Pulmonary artery endothelial cell (primary cell): Measurements from ENCODE around the gene DYNC1LI2. TPM values are rescaled to one million over a fixed set of nuclear protein-coding genes. Genes with fewer than 3 reads are reported as not detected.
"Not testable (repeated sequence)": the region's sequence is repeated elsewhere in the genome, so short reads cannot be mapped to it uniquely, and the experiment has no call there.

Source experiments
- DNase-seq: peaks from one replicate; pipeline ENCODE4 v3.0.0-alpha.2; 2011; ENCODE audit warnings: low read depth, low spot score
- total RNA-seq: library from RNA; depleted of rRNA; stranded (reverse); fragments of >200 nt; gene quantifications from 2 replicates; pipeline ENCODE4 v1.2.3, GENCODE V29; 2014

DYNC1LI2 gene
- total RNA-seq, 1 donor from 2014 or later: 131 TPM

GRCh38 chr16:66698046-66698445, 53.4 kb downstream of the DYNC1LI2 start:
- DNase-seq: no peak

- DNase-seq: peak; percentile 35
These were observed 54.5 kb downstream of the DYNC1LI2 start, which contains the start of gene CMTM4 for GRCh38 chr16:66696669-66697630. TSS of gene CMTM4 (minus strand) at chr16:66696743. CDS start at chr16:66696525, 218 bp downstream.

- DNase-seq: no peak
These were observed 55.3 kb downstream of the DYNC1LI2 start for GRCh38 chr16:66695935-66696668.

GRCh38 chr16:66695471-66695934, 55.9 kb downstream of the DYNC1LI2 start:
- DNase-seq: no peak

DNA sequence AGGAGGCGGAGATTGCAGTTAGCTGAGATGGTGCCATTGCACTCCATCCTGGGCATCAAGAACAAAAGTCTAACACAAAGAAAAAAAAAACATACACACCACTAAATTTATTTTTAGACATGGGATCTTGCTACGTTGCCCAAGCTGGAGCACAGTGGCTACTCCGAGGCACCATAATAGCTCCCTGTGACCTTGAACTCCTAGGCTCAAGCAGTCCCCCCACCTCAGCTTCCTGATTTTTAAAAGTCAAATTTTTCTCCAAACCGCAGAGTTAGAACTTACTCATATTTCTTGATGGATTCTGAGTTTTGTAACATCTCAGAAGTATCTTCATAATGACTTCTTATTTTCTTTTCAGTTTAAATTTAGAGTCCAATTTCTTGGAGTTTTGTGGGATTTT, 58.3 kb downstream of the DYNC1LI2 start:
- no peak for DNase-seq

DNA sequence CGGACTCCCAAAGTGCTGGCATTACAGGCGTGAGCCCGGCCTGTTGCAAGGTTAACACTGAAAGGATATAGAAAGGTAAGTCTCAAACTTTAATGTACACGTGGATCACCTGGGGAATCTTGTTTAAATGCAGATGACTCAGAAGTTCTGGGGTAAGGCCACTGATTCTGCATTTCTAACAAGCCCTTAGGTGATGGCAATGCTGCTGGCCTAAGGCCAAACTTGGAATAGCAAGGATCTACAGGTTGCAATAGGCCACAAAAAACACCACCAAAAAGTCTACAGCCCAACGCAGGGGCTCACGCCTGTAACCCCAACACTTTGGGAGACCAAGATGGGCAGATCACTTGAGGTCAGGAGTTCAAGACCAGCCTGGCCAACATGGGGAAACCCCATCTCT, 59.1 kb downstream of the DYNC1LI2 start:
- no peak for DNase-seq

DNA sequence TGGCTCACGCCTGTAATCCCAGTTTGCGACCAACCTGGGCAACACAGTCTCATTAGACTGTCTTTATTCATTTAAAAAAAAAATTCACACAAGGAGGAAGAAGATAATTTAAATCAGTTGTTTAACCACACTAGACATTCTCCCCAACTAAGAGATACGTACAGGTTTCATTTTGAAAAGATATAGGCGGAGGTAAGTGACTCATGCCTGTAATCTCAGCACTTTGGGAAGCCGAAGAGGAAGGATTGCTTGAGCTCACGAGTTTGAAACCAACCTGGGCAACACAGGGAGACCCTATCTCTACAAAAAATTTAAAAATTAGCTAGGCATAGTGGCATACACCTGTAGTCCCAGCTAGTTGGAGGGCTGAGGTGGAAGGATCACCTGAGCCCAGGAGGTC, 60.2 kb downstream of the DYNC1LI2 start:
- no peak for DNase-seq

- no peak for DNase-seq
These were observed 61.1 kb downstream of the DYNC1LI2 start for GRCh38 chr16:66690106-66690847.

DNA sequence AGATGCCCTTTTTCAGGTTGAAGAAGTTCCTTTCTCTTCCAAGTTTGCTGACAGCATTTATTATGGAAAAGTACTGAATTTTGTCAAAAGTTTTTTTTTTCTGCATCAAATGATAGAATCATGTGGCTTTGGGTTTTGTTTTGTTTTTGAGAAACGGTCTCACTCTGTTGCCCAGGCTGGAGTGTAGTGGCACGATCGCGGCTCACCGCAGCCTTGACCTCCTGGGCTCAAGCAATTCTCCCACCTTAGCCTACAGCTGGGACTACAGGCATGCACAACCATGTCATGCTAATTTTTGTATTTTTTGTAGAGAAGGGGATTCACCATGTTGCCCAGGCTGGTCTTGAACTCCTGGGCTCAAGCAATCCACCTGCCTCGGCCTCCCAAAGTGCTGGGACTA, 62.1 kb downstream of the DYNC1LI2 start:
- DNase-seq: no peak

GRCh38 chr16:66687906-66688625, 63.3 kb downstream of the DYNC1LI2 start:
- DNase-seq: no peak

DNA sequence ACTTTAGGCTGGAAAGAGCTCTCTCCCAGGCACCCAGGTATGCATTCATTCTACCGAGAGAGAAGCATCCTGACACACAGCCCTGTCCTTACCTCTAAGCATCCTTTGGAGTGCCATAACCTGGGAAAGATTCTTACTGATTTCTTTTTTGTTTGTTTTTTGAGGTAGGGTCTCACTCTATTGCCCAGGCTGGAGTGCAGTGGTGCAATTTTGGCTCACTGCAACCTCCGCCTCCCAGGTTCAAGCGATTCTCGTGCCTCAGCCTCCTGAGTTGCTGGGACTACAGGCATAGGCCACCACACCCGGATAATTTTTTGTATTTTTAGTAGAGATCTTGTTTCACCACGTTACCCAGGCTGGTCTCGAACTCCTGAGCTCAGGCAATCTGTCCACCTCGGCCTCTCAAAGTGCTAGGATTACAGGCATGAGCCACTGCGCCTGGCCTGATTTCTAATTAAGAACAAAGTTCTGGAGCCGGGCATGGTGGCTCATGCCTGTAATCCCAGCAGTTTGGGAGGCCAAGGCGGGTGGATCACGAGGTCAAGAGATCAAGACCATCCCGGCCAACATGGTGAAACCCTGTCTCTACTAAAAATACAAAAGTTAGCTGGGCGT, 65.8 kb downstream of the DYNC1LI2 start:
- not testable (repeated sequence) for DNase-seq

GRCh38 chr16:66682271-66682670, 69.1 kb downstream of the DYNC1LI2 start:
- no peak for DNase-seq

DNA sequence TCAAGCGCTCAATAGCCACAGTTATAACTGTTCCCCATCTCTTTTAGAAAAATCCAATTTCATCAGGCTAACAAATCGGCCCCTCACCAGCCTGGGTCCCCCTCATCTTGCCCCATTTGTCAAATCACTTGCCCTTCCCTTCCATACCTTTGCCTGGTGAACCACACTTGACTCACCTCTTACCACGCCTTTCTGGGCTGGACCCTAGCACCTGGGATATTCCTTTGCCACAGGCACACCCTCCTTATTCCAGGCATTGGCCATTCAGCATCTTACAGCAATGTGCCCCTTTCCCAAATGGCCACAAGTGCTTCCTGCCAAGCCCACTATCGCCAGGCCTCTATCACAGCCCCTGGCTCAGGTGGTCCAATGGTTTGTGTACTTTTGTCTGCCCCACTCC, 69.7 kb downstream of the DYNC1LI2 start:
- no peak for DNase-seq

DNA sequence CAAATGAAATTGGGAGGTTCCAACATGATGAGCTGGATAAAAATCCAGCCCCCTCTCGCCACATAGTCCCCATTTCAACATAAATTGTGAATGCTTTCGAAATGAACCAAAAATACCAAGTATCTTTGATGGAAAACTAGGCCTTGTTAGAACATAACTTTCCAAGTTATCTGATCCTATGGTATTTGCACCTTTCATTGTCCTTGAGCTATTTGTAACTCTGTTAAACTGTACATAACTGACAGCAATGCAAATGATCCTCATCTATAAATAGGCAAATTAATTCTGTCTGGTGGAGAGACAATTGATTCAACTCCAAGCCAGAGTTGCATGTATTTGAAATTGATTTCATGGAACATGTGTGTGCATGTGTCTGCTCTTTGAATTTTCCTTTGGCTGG, 73.1 kb downstream of the DYNC1LI2 start:
- DNase-seq: no peak

GRCh38 chr16:66677836-66678235, 73.6 kb downstream of the DYNC1LI2 start:
- DNase-seq: no peak

DNA sequence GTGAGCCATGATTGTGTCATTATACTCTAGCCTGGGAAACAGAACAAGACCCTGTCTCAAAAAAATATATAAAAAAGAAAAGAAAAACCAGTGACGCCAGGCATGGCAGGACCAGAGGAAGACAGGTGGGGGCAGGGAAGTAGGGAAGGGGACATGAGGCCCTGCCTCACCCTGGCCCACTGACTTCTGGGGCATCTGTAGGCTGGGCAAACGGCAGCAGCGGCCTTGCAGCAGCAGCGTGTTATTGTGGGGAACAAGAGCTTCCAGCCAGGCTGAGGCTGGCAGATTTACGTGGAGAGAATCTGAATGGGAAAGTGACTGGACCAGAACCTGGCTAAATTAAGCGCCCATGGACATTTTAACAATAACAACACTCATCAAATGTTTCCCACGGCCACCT, 74.2 kb downstream of the DYNC1LI2 start:
- no peak for DNase-seq

DNA sequence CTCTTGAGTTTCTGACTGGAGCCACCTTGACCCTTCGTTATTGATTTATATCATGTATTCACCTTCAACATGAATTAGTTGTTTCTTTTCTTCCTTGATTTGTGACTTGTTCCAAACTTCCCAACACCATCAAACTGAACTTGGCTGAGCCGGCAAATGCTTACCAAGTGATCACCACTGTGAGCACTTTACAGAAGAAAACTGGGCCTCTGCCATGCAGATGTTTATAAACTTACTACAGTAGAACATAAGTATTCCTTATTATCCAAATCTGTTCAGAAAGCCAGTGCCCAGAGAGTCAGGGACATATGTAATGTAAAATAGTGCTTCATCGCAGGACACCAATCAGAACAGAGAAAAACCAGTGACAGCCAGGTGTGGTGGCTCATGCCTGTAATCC, 74.8 kb downstream of the DYNC1LI2 start:
- no peak for DNase-seq

DNA sequence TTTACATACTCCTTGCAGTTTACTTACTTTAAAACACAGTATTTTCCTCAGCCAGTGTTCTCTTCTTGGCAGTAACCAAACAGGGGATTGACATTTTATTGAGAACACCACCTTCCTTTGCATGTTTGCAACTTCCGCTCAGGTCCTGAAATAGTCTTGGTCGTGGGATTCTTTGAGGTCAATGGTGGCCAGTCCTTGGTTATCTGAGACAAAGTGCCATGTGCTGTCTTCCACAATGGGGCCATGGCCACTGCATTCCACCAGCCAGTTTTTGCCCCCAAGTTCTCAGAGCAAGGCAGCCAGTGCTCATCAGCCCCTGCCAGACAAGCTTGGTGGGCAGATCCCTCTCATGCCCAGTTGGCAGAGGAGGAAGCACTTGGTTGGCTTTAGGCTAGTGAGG, 77.7 kb downstream of the DYNC1LI2 start:
- DNase-seq: no peak
